UCSD-AML1 (cell line): ENCODE results near the gene SLC52A3.
A peak's percentile ranks its signal among the peaks of the same experiment; 100 is the strongest.
"Not testable (repeated sequence)": the region's sequence is repeated elsewhere in the genome, so short reads cannot be mapped to it uniquely, and the experiment has no call there.

Source experiments
- DNase-seq: peaks from one replicate; lab custom pipeline; 2025; ENCODE audit not compliant: unreplicated experiment; lab: John Stamatoyannopoulos, UW

Gene SLC52A3

GRCh38 chr20:768426-768978, at the start of gene SLC52A3:
Gene SLC52A3, minus strand, starts transcription at chr20:768500. Its CDS starts 2,726 bp downstream, at chr20:765774.
- DNase-seq = peak; percentile 79

GRCh38 chr20:815914-816606, 47.8 kb upstream of the SLC52A3 start:
- peak; percentile 61 for DNase-seq

GRCh38 chr20:815226-815625, 46.9 kb upstream of the SLC52A3 start:
- no peak for DNase-seq

GRCh38 chr20:813390-813789, 45.1 kb upstream of the SLC52A3 start:
- no peak for DNase-seq

GRCh38 chr20:812435-812814, 44.1 kb upstream of the SLC52A3 start:
- DNase-seq = not testable (repeated sequence)

GRCh38 chr20:811776-812434, 43.6 kb upstream of the SLC52A3 start:
- DNase-seq = not testable (repeated sequence)

- no peak for DNase-seq
Observed at GRCh38 chr20:805713-806112, 37.4 kb upstream of the SLC52A3 start.

- DNase-seq = no peak
Observed at GRCh38 chr20:801678-802077, 33.4 kb upstream of the SLC52A3 start.

- not testable (repeated sequence) for DNase-seq
Observed at GRCh38 chr20:800026-800425, 31.7 kb upstream of the SLC52A3 start.

GRCh38 chr20:798746-799145, 30.4 kb upstream of the SLC52A3 start:
- DNase-seq = not testable (repeated sequence)

GRCh38 chr20:796921-797320, 28.6 kb upstream of the SLC52A3 start:
- no peak for DNase-seq

GRCh38 chr20:792248-792647, 23.9 kb upstream of the SLC52A3 start:
- no peak for DNase-seq

- DNase-seq = no peak
Observed at GRCh38 chr20:791056-791455, 22.8 kb upstream of the SLC52A3 start.

GRCh38 chr20:787825-788224, 19.5 kb upstream of the SLC52A3 start:
- no peak for DNase-seq

- no peak for DNase-seq
Observed at GRCh38 chr20:779771-780170, 11.5 kb upstream of the SLC52A3 start.

- no peak for DNase-seq
Observed at GRCh38 chr20:776165-776564, 7.9 kb upstream of the SLC52A3 start.

- no peak for DNase-seq
Observed at GRCh38 chr20:775679-776135, 7.4 kb upstream of the SLC52A3 start.

GRCh38 chr20:774660-775057, 6.4 kb upstream of the SLC52A3 start:
- DNase-seq = no peak

GRCh38 chr20:774016-774659, 5.8 kb upstream of the SLC52A3 start:
- peak; percentile 39 for DNase-seq

- DNase-seq = no peak
Observed at GRCh38 chr20:772806-773205, 4.5 kb upstream of the SLC52A3 start.

GRCh38 chr20:771741-772464, 3.6 kb upstream of the SLC52A3 start:
- DNase-seq = no peak
